Measurements from ENCODE around the gene UBE2C.

Gene UBE2C

DNA sequence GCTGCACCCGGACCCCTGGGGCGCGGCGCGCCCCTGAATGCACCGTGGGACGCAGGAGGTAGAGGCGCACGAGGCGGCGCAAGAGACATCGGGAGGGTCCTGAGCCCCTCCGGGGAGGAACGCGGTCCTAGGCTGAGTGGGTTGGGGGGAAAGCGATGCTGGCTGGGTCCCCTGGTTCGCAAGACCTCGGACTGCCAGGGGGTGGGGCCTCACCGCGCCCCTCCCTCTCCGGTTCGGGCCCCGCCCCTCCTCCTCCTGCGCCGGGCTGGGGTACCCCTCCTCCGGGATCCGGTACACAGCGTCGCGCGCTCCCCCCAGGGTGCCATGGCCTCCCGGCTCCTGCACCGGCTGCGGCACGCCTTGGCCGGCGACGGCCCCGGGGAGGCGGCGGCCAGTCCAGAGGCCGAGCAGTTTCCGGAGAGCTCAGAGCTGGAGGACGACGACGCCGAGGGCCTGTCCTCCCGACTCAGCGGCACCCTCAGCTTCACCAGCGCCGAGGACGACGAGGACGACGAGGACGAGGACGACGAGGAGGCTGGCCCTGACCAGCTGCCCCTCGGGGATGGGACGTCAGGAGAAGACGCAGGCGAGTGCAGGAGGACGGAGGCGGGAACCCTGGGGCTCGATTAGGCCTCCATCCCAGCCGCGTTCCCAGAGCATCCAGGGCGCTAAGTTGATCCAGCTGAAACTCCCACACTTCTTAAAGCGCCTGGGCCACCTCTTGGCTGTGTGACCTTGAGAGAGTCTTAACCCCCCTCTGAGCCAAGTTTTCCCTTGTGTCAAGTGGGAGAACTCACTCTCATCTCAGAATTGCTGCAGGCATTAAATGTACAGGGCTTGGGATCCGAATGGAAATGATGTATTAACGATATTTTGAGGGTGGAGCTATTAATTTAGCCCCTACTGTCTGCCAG lies 21.7 kb downstream of the UBE2C start:
- DNase-seq, result peak; percentile 29

DNA sequence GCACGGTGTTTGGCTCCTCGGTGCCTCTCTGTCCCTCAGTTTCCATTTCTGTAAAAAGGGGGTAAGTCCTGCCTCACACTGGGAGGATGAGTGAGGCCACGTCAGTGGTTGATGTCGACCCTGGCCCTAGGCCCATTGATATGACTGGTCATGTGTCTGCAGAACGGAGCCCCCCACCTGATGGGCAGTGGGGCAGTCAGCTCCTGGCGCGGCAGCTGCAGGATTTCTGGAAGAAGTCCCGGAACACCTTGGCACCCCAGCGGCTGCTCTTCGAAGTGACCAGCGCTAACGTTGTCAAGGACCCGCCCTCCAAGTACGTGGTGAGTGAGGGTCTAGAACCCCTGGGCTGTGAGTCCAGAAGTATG lies 22.3 kb downstream of the UBE2C start:
- DNase-seq, result no peak

DNA sequence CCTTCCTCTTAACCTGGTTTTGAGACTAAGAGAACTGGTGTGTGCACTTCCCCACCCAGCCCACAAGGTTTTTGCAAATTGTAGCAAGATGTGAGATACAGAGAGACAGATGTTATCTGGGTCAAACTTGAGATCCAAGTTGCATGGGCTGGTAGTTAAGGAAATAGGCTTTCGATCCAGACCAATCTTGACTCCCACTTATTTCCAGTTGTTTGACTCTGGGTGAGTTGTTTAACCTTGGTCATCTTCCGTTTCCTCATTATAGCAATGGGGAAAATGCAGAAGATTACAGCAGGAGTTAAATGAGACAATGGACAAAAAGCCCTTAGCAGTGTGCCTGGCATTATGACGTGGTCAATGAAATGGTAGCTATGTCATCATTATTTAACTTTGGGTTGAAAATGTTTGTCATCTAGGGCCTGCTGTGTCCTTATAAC lies 22.9 kb downstream of the UBE2C start:
- no peak for DNase-seq

DNA sequence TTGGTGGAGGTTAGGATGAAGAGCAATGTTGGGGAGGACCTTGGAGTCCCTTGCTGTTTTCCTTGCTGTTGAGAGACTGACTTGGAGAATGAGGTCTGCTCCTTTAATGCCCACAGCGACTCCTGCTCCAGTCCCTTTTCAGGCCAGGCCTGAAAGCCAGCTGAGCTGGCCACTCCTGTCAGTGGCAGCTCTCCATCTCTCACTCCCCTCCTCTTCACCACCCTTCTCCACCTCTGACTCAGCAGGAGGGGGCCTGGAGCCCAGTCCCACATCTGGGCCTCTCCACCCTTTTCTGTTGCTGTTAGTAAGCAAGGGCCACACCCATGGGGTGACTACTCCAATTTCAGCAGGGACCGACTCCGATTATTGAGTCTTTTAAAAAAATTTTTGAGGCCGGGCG lies 23.4 kb downstream of the UBE2C start:
- DNase-seq, result no peak

DNA sequence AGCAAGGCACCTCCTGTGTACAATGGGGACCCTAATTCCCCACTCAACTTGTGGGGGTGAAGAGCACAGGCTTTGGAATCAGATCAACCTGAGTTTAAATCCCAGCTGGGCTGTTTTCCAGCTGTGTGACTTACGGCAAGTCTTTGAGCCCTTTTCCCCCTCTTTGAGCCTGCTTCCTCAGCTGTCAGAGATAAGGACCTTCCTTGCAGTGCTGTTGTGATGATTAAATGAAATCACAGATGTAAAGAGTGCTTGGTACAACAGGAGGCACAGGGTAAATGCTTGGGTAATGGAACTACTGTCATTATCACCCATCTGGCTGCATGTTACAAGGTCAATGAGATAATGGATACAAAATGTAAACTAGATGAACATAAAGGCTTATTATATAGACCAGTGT lies 24.4 kb downstream of the UBE2C start:
- no peak for DNase-seq

DNA sequence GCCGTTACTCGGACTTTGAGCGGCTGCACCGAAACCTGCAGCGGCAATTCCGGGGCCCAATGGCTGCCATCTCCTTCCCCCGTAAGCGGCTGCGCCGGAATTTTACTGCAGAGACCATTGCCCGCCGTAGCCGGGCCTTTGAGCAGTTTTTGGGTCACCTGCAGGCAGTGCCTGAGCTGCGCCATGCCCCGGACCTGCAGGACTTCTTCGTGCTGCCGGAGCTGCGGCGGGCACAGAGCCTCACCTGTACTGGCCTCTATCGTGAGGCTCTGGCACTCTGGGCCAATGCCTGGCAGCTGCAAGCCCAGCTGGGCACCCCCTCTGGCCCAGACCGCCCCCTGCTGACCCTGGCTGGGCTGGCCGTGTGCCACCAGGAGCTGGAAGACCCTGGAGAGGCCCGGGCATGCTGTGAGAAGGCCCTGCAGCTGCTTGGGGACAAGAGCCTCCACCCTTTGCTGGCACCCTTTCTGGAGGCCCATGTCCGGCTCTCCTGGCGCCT lies 28.3 kb downstream of the UBE2C start:
- DNase-seq, result no peak

DNA sequence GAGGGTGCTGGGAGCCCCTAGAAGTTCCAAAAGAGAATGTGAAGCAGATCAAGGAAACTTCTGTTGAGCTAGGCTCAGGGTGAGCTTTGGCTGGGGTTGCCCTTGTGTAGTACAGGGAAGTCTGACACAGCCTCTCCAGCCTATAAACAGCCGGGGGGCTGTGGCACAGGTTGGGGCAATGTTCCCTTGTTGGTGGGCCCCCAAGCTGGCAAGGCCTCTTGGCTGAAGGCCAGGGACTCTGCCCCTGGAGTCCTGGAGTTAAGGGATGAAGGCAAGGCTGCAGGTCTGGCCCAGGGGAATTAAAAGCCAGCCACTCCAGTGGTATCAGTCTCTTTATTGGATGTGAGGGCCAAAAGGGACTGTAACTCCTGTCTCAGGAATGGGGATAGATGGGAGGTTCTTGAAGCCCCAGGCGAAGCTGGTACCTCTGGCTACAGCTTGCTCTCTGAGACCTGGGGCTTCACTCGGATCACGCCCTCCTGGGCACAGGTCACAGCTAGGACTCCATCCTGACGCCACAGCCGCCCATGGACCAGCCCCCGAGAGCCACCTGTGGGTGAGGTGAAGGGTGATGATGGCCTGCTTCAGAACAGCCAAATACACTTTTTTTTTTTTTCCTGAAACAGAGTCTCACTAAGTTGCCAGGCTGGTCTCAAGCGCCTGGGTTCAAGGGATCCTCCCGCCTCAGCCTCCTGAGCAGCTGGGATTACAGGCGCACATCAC lies 29.1 kb downstream of the UBE2C start:
- DNase-seq, result no peak

DNA sequence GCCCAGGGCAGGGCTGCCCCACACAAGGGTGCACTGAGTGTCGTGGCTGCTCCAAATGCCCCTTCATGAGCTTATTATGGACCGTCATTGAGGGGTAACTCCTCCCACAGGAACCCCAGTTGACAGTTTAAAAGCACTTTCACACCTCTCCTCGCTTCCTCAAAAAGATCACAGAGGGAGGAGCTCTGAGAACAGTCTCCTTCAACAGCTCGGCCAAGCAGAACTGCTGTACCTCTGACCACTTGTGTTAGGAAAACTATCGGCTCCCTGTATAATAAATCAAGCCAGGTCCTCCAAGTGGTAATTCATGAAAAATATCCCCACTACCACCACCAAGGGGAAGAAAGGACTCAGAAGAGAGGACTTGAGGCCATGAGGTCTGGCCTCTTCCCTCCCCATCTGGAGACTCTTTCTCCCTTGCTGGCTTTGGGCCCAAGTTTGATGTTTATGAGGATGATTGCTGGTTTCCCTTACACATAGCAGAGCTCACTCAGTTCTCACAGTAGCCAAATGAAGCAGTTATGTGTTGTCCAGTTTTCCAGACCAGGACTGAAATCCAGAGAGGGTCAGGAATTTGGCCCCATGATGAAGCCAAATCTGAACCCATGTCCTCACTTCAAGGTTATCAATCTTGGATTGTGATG lies 29.8 kb downstream of the UBE2C start:
- DNase-seq, result no peak

DNA sequence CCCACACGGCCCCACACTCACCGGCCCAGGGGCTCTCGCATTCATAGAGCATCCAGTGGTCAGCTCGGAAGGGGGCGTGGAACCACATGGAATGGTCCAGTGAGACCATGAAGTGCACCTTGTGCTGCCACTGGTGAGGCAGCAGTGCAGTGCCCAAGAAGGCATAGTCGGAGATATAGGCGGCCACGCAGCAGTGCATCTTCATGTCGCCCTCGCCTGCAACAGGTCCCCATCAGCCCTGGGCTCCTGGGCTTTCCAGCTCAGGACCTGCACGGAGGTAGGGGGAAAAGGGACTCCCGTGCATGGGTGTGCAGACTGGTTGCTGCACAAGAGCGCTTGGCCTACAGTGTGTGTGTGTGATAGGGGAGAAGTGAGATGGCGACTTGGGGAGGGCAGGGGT lies 31.1 kb downstream of the UBE2C start:
- no peak for DNase-seq

DNA sequence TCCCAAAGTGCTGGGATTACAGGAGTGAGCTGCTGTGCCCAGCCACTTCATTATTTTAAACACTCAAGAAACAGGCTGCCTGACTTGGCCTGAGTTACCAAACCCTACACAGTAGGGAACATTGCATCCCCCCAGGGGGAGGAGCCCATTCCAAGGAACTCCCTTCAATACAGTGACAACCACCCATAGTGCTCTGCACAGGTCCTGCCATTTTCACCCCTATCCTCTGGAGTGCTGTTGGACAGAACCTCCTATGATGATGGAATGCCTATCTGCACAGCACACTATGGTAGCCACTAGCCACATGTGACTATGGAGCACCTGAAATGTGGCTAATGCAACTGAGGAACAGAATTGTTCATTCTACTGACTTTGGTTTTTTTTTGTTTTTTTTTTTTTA lies 33.0 kb downstream of the UBE2C start:
- no peak for DNase-seq

DNA sequence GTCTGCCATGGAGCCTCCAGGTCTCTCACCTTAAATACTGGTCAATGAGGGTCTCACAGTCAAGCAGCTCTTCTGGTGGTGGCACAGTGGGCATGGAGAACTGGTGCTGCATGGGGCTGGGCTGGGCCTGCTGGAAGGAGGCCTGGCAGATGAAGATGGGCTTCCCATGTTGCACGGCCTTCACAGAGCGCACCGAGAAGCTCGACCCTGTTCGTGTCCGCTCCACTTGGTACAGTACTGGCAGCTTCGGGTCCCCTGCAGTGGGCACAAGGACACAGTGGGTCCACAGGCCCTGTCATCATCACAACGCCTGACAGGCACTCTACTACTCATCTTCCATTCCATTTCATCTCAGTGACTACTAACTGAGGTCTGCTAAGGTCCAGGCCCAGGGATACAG lies 36.0 kb downstream of the UBE2C start:
- DNase-seq, result no peak

DNA sequence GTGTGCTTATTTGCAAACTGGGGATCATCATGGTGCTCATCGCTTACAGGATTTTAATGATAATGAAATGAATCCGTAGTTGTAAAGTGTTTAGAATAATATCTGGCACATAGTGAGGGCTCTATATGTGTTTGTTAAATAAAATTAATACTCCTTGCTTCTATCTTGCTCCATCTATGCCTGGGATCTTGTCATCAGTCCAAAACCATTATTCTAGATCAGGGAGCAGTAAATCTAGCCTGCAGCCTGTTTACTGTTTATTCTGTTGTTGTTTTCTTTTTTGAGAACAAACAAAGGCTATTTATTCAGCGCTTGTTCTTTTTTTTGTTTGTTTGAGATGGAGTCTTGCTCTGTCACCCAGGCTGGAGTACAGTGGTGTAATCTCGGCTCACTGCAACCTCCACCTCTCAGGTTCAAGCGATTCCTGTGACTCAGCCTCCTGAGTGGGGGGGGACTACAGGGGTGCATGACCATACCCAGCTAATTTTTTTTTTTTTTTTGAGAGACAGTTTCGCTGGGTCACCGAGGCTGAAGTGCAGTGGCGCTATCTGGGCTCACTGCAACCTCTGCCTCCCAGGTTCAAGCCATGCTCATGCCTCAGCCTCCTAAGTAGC lies 36.6 kb downstream of the UBE2C start:
- no peak for DNase-seq

DNA sequence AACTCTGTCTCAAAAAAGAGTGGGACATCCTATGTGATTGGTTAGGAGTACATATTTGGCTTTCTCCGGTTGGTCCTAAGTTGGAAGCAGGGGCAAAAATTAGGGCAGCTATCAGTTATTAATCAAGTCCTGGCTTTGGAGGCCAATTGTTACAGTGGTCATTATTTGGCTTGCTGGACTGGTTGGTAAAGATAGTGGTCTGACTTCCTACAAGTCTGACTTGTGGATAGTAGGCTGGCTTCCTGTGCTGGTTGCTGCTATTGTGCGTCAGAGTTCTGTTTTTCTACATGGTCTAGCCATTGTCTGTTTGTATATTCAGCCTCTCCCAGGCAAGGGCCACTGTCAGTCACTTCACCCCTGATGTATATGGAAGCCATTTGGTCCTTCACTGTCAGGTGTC lies 37.8 kb downstream of the UBE2C start:
- DNase-seq, result no peak

DNA sequence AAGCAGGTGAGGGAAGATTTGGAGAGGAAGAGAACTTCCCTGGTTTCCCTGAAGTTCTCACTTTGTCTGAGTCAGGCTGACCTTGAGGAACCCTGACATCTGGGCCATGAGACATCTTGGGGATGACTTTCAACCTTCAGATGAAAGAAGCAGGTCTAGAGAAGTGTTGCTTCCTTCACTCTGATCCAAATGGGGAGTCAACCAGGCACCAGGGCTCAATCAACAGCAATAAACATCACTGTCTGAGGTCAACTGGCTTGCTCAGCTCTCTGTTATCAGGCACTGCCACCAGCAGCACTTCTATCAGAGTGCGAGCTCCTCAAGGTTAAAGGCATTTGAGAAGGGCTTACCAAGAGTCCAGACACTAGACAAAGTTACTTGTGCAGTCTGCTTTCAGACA lies 38.5 kb downstream of the UBE2C start:
- DNase-seq, result no peak

DNA sequence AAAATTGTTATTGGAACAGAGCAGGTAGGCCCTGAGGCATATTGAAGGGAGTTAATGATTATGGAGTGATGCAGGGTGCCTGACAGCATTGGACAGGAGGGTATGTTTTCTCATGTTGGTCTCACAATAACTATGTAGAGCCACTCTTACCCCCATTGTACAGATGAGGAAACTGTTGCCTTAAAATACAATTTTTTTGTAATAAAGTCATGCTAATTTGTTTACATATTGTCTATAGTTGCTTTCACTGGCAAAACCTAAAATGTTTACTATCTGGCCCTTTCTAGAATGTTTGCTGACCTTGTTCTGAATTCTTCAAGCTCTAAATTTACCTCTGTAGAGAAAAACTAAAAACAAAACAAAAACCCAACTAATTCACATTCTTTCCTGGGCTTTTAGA lies 39.1 kb downstream of the UBE2C start:
- DNase-seq, result no peak

DNA sequence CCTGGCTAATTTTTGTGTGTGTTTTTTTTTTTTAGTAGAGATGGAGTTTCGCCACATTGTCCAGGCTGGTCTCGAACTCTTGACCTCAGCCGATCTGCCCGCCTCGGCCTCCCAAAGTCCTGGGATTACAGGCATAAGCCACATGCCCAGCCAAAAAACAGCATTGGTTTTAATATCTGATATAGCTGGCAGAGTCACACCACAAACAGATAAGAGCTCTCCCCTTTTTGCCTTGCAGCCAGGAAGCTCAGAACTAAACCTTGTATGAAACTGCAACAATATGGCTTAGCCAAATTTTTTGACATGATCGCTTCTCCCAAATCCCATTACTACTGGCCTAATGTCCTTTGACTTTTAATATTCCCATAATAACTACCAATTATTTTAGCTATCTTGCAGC lies 39.9 kb downstream of the UBE2C start:
- no peak for DNase-seq

DNA sequence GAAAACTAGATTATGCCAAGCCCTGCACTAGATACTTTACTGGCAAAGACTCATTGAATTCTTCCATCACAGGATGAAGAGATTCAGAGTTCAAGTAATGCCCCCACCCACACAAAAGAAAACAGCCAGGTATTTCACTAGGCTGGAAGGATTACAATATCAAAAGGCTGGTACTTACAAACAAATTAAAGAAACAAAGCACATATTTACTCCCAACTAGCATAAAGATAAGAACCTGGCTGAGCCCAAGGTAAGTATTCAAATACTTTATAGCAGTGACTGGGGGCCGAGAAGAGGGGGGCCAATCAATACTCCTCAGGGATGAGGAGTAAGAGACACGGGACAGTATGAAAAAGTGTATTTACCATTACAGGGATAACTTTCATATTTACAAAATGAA lies 41.0 kb downstream of the UBE2C start:
- DNase-seq, result no peak

DNA sequence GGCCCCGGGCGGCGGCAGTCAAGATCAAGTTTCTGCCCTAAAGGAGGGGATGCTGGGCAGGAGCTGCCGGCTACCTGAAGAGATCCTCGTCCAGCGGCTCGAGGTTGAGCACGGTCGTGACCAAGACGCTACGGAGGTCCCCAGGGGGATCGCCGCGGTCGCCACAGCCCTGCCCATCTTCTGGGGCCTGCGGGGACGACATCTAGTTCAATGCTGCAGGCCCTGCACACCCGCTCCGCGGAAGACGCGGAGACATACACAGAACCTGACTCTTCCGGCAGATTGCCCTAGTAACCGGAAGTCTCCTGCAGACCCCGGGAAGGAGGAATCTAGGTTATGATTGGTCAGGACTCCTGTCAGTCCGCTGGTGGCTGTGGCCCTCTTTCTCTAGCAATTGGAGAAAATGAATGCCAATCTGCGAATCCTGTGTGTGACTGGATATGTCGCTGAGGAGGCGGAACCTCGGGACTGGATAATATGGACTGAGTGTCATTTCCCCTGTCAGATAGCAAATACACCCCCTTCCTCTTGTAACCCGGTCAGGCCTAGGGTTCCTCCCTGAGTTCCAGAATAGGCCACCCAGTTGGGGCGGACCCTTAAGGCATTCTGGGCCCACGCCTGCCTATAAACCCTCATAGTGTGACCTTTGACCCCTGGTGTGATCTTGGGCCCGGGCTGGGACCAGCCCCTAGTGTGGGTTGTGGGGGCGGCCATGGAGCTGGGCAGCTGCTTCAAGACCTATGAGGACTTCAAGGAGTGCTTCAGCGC lies 44.9 kb downstream of the UBE2C start, which contains the start of the genes ACOT8 and ZSWIM3:
Gene ACOT8 (minus strand): TSS at position 279 of the 768 bp plus-strand sequence. CDS start 77 bp downstream, at position 202.
Gene ZSWIM3 (plus strand): TSS at position 501 of the 768 bp plus-strand sequence. CDS start 212 bp downstream, at position 713.
- peak; percentile 80 for DNase-seq

DNA sequence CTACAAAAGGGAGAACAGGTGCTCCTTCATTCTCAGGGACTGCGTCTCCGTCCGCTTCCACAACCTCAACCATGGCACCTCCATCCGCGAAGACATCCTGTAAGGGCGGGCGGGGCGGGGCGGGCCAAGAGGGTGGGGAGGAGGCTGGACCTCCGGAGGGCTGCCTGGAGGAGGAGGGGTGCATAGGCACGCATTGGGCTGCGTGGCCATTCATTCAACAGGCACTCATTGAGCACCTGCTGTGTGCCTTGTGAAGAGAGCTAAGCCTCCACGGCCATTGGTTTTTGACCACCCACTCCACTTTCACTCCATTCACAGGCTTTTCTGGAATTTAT lies 45.4 kb downstream of the UBE2C start:
- DNase-seq, result no peak

DNA sequence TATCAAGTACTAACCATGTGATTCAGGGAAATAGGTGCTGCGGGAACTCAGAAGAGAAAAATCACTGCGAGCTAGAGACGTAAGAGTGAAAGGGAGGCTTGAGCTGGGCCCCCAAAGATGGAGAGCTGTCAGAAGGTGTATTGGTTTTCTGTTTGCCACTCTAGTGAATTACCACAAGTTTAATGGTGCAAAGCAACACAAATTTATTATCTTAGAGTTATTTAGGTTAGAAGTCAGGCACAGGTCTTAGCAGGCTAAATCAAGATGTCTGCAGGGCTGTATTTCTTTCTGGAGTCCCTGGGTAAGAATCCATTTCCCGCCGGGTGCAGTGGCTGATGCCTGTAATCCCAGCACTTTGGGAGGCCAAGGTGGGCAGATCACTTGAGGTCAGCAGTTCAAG lies 47.5 kb downstream of the UBE2C start:
- DNase-seq, result no peak

DNA sequence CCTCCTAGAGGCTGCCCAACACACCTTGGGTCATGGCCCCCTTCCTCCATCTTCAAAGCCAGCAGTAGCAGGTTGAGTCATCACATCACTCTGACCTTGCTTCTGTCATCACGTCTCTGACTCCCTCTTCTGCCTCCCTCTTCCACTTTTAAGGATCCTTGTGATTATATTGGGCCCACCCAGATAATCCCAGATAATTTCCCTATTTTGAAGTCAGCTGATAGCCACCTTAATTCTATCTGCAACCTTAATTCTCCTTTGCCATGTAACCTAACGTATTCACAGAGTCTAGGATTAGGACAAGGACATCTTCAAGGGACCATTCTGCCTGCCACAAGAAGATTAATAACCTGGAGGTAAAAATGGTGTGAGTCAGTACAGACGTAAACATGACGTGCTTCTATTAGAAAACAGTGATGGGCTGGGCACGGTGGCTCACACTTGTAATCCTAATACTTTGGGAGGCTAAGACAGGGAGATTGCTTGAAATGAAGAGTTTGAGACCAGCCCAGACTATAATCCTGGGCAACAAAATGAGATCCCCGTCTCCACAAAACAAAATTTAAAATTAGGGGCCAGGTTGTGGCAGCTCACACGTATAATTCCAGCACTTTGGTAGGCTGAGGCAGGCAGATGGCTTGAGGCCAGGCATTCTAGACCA lies 48.2 kb downstream of the UBE2C start:
- DNase-seq, result no peak

All from T-helper 9 cell (primary cell).